MCF 10A (cell line): ENCODE measurements around the gene NKTR. TPM values are rescaled to one million over a fixed set of nuclear protein-coding genes. Genes with fewer than 3 reads are reported as not detected.

Source experiments
- BruUV-seq: library from RNA; stranded (reverse); fragments of 400-500 nt; replicated peaks from 2 replicates; lab custom pipeline; 2021; lab: Mats Ljungman, UMichigan
- CTCF ChIA-PET: fragments of 300-600 bp; sonication (Branson Sonifier 250); formaldehyde crosslinking; extraction: SDS; loops from one replicate; lab custom pipeline; 2021; ENCODE audit warnings: antibody characterized with exemption, inconsistent platforms; lab: Yijun Ruan, JAX
- POLR2A ChIA-PET: fragments of 300-600, 350-650 bp; sonication (Branson Sonifier 250); formaldehyde crosslinking; extraction: SDS; loops from one replicate; lab custom pipeline; 2020; ENCODE audit warnings: antibody characterized with exemption, inconsistent platforms; lab: Yijun Ruan, JAX
- DNase-seq: peaks from one replicate; pipeline ENCODE4 v3.0.0-alpha.2; 2018; ENCODE audit not compliant: unreplicated experiment
- H3K27ac Mint-ChIP-seq: one replicate; pipeline ENCODE4 v1.8.0; 2022; ENCODE audit warnings: mild to moderate bottlenecking, low read depth, mixed read lengths; ENCODE audit not compliant: unreplicated experiment
- H3K27me3 Mint-ChIP-seq: one replicate; pipeline ENCODE4 v1.8.0; 2022; ENCODE audit warnings: mixed read lengths; ENCODE audit not compliant: insufficient read depth, unreplicated experiment
- H3K36me3 Mint-ChIP-seq: one replicate; pipeline ENCODE4 v1.8.0; 2022; ENCODE audit warnings: mild to moderate bottlenecking, moderate library complexity, mixed read lengths; ENCODE audit not compliant: insufficient read depth, unreplicated experiment
- H3K4me1 Mint-ChIP-seq: one replicate; pipeline ENCODE4 v1.8.0; 2022; ENCODE audit warnings: mixed read lengths; ENCODE audit not compliant: insufficient read depth, unreplicated experiment
- H3K4me3 Mint-ChIP-seq: one replicate; pipeline ENCODE4 v1.8.0; 2022; ENCODE audit warnings: mild to moderate bottlenecking, moderate library complexity, mixed read lengths; ENCODE audit not compliant: unreplicated experiment
- H3K9me3 Mint-ChIP-seq: one replicate; pipeline ENCODE4 v1.8.0; 2022; ENCODE audit warnings: mixed read lengths; ENCODE audit not compliant: unreplicated experiment
- CTCF ChIP-seq: fragments of 200-600 bp; IDR thresholded peaks from one replicate; pipeline ENCODE4 v1.8.0; 2022; ENCODE audit warnings: antibody characterized with exemption, mild to moderate bottlenecking; ENCODE audit not compliant: unreplicated experiment
- intact Hi-C: fragments of 100-400 bp; cut with micrococcal nuclease; formaldehyde crosslinking; loops from 2 replicates; pipeline ENCODE4 v1.14.1; 2022
- total RNA-seq: library from RNA; stranded (reverse); gene quantifications from 2 replicates; pipeline ENCODE4 v1.2.3, GENCODE V29; 2022

NKTR gene
- total RNA-seq, 1 experiment from 2014 or later = 63.5 TPM

- no peak for DNase-seq
- Mint-ChIP-seq H3K27me3 (no peaks in the 10 kb centered on the region), H3K4me1 (peaks cover under 1% of the 10 kb centered on the region), H3K4me3 (no peak overlapping the region), H3K27ac (no peak overlapping the region), H3K36me3 (no peaks in the 10 kb centered on the region), H3K9me3 (no peaks in the 10 kb centered on the region)
- no TSS peak for BruUV-seq
- intact Hi-C loops = no loop called here
- ChIA-PET POLR2A (interaction anchor here (1.1 to 1.7 kb wide), 2 partner anchors 37 to 46 kb away, joined by 3 to 4 read pairs; partner anchors contain the start of gene NKTR), CTCF (interaction anchor here (0.6 to 1.5 kb wide), 5 partner anchors 14 to 408 kb away, joined by 3 to 4 read pairs (median 3); partner anchors contain the start of gene SEC22C)
- TF ChIP-seq CTCF = no peak
Observed at GRCh38 chr3:42637001-42637400, 36.5 kb downstream of the NKTR start.

- BruUV-seq = no TSS peak
- intact Hi-C loops = no loop called here
- Mint-ChIP-seq H3K9me3 (no peaks in the 10 kb centered on the region), H3K4me1 (no peaks in the 10 kb centered on the region), H3K27me3 (no peaks in the 10 kb centered on the region), H3K27ac (no peak overlapping the region), H3K4me3 (no peak overlapping the region), H3K36me3 (no peaks in the 10 kb centered on the region)
- ChIA-PET POLR2A (interaction anchor here (1.7 kb wide), 1 partner anchor 38 kb away, joined by 3 read pairs; the partner anchor contains the start of gene NKTR), CTCF (no interaction called here)
- no peak for TF ChIP-seq CTCF
- DNase-seq = no peak
Observed at GRCh38 chr3:42638339-42638842, 37.9 kb downstream of the NKTR start.

GRCh38 chr3:42639192-42639591 is 38.7 kb downstream of the NKTR start:
- Mint-ChIP-seq H3K27me3 (no peaks in the 10 kb centered on the region), H3K4me3 (no peak overlapping the region), H3K27ac (no peak overlapping the region), H3K36me3 (no peaks in the 10 kb centered on the region), H3K4me1 (no peaks in the 10 kb centered on the region), H3K9me3 (no peaks in the 10 kb centered on the region)
- ChIA-PET CTCF (no interaction called here), POLR2A (interaction anchor here (0.9 kb wide), 1 partner anchor 9 kb away, joined by 3 read pairs; no protein-coding TSS in a partner anchor)
- DNase-seq = no peak
- BruUV-seq = no TSS peak
- TF ChIP-seq CTCF = no peak
- intact Hi-C loops = no loop called here

- H3K36me3 Mint-ChIP-seq = no peaks in the 10 kb centered on the region
- H3K4me3 Mint-ChIP-seq = no peak overlapping the region
- no peaks in the 10 kb centered on the region for H3K27me3 Mint-ChIP-seq
- peak overlapping the region; percentile 60 for H3K27ac Mint-ChIP-seq
- no TSS peak for BruUV-seq
- CTCF ChIA-PET = interaction anchor here (1.0 kb wide), 1 partner anchor 12 kb away, joined by 3 read pairs; no protein-coding TSS in a partner anchor
- intact Hi-C loops = no loop called here
- TF ChIP-seq CTCF = no peak
- no peak for DNase-seq
- POLR2A ChIA-PET = interaction anchor here (0.9 kb wide), 1 partner anchor 8 kb away, joined by 3 read pairs; no protein-coding TSS in a partner anchor
- no peaks in the 10 kb centered on the region for H3K4me1 Mint-ChIP-seq
- no peaks in the 10 kb centered on the region for H3K9me3 Mint-ChIP-seq
Observed at GRCh38 chr3:42640129-42640528, 39.6 kb downstream of the NKTR start.
